Peyer's patch (tissue), 4 donors: ENCODE measurements around the gene TRAPPC12.
"Not testable (repeated sequence)": the region's sequence is repeated elsewhere in the genome, so short reads cannot be mapped to it uniquely, and the experiment has no call there.

Experiments used
- CTCF ChIP-seq, 6 experiments: fragments of 450-650 bp in 4 of 6; fragments of 200-600 bp in 2 of 6; sonication (generic) in 1 of 6; IDR thresholded peaks; one replicate each; pipeline ENCODE4 v1.5.1; 2017 to 2019; ENCODE audit warnings: antibody characterized with exemption in 6 of 6, mild to moderate bottlenecking in 3 of 6, moderate library complexity in 1 of 6
- POLR2A ChIP-seq, 2 donors: fragments of 450-650 bp; IDR thresholded peaks; one replicate each; pipeline ENCODE4 v1.5.1; 2017; ENCODE audit warnings: antibody characterized with exemption in 2 of 2, mild to moderate bottlenecking in 2 of 2, moderate library complexity in 2 of 2

- TF ChIP-seq CTCF, POLR2A (IDR thresholded peaks at IDR 0.05): not testable (repeated sequence)
These were observed 69.0 kb downstream of the TRAPPC12 start for GRCh38 chr2:3448441-3448911.
